HG03432 (cell line): ENCODE measurements around the gene NRDC.
A peak's percentile ranks its signal among the peaks of the same experiment; 100 is the strongest.
"Not testable (repeated sequence)": the region's sequence is repeated elsewhere in the genome, so short reads cannot be mapped to it uniquely, and the experiment has no call there.

Experiments
- ATAC-seq: cut with Tn5 transposase; IDR thresholded peaks from one replicate; pipeline ENCODE4 v1.9.1; 2021; ENCODE audit warnings: mild to moderate bottlenecking, moderate library complexity; ENCODE audit not compliant: unreplicated experiment

Gene NRDC

GRCh38 chr1:51898090-51898734 is 19.7 kb upstream of the NRDC start:
- no peak for ATAC-seq

GRCh38 chr1:51897699-51898031 is 19.1 kb upstream of the NRDC start:
- no peak for ATAC-seq

DNA sequence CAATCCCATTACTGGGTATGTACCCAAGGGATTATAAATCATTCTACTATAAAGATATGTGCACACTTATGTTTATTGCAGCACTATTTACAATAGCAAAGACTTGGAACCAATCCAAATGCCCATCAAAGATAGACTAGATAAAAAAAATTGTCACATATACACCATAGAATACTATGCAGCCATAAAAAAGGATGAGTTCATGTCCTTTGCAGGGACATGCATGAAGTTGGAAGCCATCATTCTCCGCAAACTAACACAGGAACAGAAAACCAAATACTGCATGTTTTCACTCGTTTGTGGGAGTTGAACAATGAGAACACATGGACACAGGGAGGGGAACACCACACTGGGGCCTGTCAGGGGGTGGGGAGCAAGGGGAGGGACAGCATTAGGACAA is 16.2 kb upstream of the NRDC start:
- ATAC-seq: not testable (repeated sequence)

- ATAC-seq: peak; percentile 29
Observed at GRCh38 chr1:51878308-51878615, 265 bp downstream of the NRDC start.

DNA sequence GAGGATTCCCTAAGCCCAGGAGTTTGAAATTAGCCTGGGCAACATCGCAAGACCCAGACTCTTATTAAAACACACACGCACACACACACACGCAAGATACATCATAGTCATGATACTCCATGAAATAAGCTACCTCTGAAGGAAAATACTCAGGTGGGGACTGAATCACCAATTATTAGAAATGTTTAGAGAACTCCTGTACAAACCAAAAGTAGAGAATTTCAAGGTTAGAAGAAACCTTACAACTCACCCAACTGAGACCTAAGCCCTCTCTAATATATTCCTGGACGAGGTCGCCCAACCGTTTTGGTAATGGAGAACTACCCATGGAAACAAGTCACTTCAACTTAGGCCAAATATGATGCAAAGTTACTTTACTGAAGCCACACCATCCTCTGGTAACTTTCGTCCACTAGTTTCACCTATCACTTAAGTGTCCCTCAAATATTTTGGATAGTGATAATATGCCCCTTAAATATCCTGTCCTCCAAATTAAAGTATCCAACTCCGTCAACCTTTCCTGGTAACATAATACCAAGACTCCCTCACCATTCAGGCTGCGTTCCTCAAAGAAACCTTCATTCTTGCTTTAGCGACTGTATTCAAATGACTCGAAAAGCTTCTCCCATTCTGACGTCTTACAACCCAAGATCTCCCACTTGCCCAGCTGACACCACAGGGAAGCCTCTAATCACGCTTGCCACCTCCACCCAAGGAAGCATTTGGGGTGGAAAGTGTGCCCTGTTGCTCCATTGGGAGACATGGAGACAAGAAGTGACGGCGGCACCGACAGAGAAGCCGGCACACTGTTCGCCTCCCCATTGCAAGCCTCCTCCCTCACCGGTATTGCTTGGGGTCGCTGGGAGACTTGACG is 856 bp downstream of the NRDC start:
- no peak for ATAC-seq

DNA sequence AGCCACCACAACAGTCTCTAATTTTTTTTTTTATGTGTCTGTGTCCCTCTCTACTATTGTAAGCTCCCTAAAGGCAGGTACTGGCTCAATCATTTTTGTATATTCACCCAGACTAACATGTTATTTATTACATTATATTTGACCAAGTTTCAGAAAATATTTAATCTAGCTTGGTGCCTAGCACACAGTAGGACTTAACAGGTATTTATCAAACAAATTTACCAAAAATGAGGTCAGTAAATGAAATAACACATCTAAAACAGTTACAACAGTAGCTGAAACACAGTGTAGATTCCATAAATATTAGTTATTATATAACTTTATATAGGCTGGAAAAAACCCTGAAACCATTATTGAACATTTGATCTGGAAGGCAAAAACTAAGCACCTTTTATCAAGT is 2.7 kb downstream of the NRDC start:
- ATAC-seq: no peak

- ATAC-seq: no peak
Observed at GRCh38 chr1:51875291-51875772, 3.2 kb downstream of the NRDC start.

DNA sequence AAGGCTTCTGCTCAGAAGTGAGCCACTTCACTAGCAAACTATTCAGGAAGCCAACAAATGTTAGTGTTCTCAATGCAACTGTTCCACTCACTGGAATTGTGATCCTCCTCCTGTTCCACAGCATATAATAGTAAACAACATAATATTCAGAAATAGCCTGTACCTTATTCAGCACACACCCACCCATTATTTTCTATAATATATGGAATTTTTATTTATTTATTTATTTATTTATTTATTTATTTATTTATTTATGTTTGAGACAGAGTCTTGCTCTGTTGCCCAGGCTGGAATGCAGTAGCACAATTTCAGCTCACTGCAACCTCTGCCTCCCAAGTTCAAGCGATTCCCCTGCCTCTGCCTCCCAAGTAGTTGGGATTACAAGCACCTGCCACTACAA is 5.3 kb downstream of the NRDC start:
- ATAC-seq: not testable (repeated sequence)

GRCh38 chr1:51871351-51871975 is 7.1 kb downstream of the NRDC start:
- ATAC-seq: no peak

DNA sequence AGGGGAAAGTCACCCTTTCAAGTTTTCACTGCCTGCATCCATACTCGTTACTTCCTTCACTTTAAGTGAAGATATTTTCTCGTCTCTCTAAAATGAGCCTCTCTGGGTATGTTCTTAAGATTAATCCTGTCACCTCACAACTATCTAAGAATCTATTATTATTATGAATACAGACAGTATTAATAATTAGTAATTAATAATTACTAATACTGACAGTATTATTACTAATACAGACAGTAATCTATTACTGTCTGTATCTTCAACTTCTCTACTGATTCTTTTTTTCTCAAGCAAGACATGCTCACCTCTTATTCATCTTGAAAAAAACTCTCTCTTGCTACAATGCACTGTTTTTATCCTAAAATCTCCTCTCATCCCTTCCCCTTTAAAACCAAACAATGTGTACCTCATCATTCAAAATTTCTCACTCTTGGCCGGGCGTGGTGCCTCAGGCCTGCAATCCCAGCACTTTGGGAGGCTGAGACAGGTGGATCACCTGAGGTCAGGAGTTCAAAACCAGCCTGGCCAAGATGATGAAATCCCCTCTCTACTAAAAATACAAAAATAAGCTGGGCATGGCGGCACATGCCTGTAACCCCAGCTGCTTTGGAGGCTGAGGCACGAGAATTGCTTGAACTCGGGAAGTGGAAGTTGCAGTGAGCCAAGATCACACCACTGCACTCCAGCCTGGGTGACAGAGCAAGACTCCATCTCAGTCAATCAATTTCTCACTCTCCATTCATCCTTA is 7.8 kb downstream of the NRDC start:
- no peak for ATAC-seq

GRCh38 chr1:51867479-51868232 is 10.9 kb downstream of the NRDC start:
- no peak for ATAC-seq

DNA sequence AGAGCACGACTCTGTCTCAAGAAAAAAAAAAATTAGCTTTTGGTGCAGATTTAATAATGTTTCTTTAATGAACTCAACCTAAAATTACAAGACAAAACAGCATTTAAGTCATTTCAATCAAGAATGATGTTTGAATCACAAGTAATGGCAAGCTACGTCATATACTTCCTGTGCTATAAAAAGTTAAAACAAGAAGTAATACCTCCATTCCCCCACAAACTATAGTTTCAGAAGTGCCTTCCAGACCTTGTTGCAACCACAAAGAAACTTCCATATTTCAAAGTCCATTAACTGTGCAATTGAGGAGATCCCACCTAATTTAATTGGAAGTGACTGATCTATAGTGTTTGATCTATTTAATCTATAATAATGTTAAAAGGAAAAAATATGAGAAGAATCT is 15.1 kb downstream of the NRDC start:
- ATAC-seq: peak; percentile 75

DNA sequence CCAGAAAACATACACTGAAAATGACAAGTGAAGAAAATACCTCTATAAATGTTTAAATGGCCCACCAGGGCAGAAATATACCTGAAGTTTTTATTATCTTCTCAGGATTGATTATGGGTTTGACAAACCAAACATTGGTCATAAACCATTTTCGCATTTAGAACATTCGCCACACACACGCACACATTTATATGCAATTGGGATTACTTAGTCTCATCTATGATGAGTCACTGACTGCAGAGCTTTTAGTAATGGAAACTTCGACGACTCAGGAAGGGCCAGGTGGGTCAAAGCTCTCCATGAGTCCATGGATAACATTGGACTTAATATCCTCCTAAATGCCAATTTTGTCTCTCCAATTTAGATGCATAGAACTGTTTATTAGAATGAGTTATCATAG is 16.9 kb downstream of the NRDC start:
- ATAC-seq: no peak

DNA sequence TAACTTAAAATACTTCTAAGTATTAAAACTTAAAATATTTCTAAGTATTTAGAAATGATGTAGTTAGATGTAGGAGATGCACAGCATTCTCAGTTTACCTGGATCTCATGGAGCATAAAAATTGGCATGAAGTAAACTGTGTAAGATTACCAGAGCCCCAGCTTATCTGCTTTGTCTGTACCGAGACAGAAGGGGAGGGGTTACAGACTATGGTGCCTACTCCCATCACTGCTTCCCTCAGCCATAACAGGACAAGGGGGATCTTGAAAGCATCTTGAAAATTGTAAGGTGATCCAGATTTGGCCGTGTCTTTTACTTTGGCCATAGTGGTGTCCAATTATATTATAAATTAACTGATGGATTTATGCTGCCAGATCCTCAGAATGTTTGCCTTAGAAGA is 18.8 kb downstream of the NRDC start:
- ATAC-seq: no peak

DNA sequence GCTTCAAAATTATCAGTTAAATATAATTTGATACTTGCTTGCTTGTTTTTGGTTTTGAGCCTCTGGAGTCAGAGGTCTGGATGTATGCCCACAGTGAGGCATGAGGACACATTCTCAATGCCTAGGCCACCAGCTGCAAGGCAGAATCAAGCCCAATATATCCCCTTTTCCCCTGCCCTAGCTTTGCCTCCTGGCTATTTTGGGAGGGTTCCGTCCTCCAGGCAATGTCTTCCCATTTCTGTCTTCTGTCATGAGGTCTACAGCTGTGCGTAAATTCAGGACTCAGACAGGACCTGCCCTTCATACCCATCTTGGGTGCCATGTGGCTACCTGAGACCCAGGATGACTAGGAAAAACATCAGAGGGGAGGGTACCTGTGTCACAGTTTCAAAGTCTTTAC is 19.2 kb downstream of the NRDC start:
- no peak for ATAC-seq

DNA sequence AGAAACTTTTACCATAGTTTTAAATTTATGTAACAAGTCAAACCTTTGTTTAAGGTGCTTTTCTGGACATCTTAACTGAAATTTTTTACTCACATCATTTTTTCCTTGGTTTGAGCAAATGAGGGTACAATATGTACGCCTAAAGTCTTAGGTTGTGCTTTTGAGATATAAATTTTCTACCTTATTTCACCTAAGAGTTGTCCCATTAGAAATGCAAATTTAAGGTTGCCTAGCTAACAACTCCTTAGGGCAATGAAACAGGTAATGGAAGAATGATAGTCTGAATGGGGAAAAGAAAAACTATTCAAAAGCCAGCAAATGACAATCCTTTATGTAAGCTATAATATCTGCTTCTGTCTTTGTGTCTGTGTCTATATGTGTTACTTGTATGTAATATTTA is 19.6 kb downstream of the NRDC start:
- ATAC-seq: no peak

GRCh38 chr1:51856745-51857144 is 21.8 kb downstream of the NRDC start:
- no peak for ATAC-seq

- no peak for ATAC-seq
Observed at GRCh38 chr1:51855624-51856023, 22.9 kb downstream of the NRDC start.

DNA sequence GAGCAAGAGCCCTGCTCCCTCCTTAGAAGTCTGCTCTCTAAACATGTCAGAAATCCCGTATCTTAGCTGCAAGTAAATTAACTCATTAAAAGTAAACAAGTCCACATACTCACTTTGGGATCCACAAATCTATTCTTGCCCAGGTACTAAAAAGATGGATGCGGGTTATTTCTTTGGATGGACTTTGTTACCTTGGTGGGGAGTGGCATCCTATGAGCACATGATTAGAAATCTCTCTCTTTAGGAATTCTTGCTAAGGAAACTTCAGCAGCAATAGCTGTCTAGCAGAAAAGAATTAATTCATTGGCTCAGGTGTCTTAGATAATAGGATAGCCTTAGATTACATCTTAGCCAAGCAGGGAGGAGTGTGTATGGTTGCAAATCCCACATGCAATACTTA is 25.2 kb downstream of the NRDC start:
- no peak for ATAC-seq

DNA sequence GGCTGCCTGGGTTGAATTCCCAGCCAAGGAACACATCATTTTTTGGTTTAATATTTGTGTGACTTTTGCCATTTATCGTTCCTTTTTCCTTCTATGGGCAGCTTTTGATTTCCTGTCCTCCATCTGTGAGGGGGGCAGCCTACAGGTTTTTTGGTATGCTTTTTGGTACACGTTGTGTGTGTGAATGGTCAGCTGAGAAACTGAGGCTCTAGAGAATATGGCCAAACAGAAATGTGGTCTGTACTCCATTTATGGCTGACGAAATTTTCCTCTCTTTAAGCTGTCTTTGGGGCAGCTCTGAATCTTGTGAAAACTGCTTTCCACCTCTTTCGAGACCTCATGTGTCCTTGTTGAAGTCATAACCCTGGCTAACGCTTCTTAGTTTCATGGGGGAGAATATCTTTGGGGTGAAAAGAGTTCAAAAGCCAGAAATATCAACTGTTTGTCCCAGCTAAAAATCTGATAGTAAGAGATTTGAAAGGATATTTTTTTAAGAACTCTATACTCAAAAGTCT is 26.6 kb downstream of the NRDC start:
- ATAC-seq: no peak
